Brain microvascular endothelial cell (primary cell): ENCODE data around the gene CRTAC1.

ENCODE experiments used
- DNase-seq: peaks from one replicate; pipeline ENCODE4 v3.0.0-alpha.2; 2020
- H3K27ac ChIP-seq: fragments of 250-450 bp; sonication (Bioruptor Pico); 2 replicates; pipeline ENCODE4 v1.5.1; 2020; ENCODE audit warnings: mild to moderate bottlenecking, moderate library complexity
- H3K27me3 ChIP-seq: fragments of 250-450 bp; sonication (Bioruptor Pico); replicated peaks from 2 replicates; pipeline ENCODE4 v1.5.1; 2020; ENCODE audit warnings: mild to moderate bottlenecking
- H3K36me3 ChIP-seq: fragments of 250-450 bp; sonication (Bioruptor Pico); replicated peaks from 2 replicates; pipeline ENCODE4 v1.5.1; 2020; ENCODE audit warnings: mild to moderate bottlenecking
- H3K4me3 ChIP-seq: 2 replicates; pipeline ENCODE4 v1.5.1; 2011; ENCODE audit warnings: low read depth, mild to moderate bottlenecking, control low read depth, low read length, moderate library complexity
- in situ Hi-C: cut with HindIII; loops from 2 replicates; pipeline ENCODE4 v1.10.0; 2017; ENCODE audit warnings: low sequenced_read_pairs, low pct_ligation_motif_present
- TF ChIP-seq, protein P1 (sequence below): IDR thresholded peaks from 2 replicates; pipeline ENCODE4 v1.5.1; 2011; ENCODE audit warnings: low read depth, mild to moderate bottlenecking, moderate library complexity, low read length, control low read depth, inconsistent platforms; ENCODE audit errors: missing control alignments

The CRTAC1 gene

DNA sequence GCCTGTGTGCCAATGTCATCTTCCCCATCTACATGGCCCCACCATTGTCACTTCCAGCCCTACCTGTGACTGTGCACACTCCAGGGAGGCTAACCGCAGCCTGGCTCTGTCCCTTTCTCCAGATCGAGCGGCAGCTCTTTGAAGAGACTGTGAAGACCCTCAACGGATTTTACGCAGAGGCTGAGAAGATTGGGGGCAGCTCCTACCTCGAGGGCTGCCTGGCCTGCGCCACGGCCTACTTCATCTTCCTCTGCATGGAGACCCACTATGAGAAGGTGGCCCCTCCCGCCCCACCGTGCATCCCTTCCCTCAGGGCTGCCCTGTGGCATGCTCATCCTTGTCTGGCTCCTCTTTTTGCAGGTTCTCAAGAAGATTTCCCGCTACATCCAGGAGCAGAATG, 166.6 kb downstream of the CRTAC1 start:
- Histone ChIP-seq H3K27me3 (peaks cover 10% of the 10 kb centered on the region), H3K4me3 (no peak overlapping the region), H3K27ac (no peak overlapping the region), H3K36me3 (no peaks in the 10 kb centered on the region)
- TF ChIP-seq, protein P1, sequence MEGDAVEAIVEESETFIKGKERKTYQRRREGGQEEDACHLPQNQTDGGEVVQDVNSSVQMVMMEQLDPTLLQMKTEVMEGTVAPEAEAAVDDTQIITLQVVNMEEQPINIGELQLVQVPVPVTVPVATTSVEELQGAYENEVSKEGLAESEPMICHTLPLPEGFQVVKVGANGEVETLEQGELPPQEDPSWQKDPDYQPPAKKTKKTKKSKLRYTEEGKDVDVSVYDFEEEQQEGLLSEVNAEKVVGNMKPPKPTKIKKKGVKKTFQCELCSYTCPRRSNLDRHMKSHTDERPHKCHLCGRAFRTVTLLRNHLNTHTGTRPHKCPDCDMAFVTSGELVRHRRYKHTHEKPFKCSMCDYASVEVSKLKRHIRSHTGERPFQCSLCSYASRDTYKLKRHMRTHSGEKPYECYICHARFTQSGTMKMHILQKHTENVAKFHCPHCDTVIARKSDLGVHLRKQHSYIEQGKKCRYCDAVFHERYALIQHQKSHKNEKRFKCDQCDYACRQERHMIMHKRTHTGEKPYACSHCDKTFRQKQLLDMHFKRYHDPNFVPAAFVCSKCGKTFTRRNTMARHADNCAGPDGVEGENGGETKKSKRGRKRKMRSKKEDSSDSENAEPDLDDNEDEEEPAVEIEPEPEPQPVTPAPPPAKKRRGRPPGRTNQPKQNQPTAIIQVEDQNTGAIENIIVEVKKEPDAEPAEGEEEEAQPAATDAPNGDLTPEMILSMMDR, result no peak
- in situ Hi-C loops, result loop anchor here (25.0 kb wide), 1 partner anchor 102 kb away; the partner anchor contains the start of gene SFRP5
- DNase-seq, result no peak

DNA sequence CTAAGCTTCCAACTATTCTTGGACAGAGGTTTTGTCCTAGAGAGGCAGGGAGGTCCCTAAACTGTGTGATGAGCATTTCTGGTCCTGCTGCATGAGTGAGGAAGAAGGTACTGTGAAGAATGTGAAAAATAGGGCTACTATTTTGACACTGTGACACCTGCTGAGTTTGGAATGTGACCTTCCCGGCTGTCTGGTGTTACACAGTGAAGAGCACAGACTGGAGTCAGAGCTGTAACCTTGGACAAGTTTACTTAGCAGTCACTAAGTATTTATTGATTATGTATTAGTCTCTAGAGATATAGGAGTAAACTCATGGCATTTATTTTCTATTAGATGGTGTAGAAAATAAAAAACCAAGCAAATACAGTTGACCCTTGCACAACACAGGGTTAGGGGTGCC, 168.5 kb downstream of the CRTAC1 start:
- TF ChIP-seq, protein P1, result no peak
- Histone ChIP-seq H3K27me3 (peaks cover 10% of the 10 kb centered on the region), H3K36me3 (no peaks in the 10 kb centered on the region), H3K27ac (no peak overlapping the region), H3K4me3 (no peak overlapping the region)
- in situ Hi-C loops, result loop anchor here (25.0 kb wide), 1 partner anchor 100 kb away; the partner anchor contains the start of gene SFRP5
- DNase-seq, result no peak

DNA sequence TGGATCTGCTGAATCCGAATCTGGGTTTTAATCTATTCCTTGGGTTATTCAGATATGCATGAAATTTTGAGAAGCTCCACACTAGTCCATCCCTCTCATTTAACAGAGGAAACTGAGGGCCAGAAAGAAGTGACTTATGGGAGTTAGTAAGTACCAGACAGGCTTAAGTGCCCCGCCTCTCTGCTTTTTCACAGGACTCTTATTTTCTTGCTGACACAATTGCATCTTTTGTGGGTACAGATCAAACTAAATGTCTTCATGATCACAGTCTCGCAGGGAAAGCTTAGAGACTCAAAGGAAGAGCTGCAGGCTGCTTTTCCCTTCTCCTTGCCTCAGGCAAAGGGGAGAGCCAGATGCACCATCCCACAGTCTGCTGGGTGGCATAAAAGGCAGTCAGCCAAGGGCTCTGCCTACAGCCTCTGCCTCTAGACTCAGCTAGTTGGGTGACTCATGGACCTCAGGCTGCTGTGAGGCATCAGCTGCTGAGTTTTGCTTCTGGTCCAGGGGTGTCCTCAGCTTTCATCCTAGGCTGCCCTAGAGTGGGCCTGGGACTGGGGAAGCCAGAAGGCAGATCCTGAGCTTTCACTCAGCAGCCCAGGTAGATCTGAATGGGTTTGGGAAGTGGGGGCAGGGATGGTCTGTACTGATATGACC, 169.2 kb downstream of the CRTAC1 start:
- Histone ChIP-seq H3K27me3 (peaks cover 12% of the 10 kb centered on the region), H3K4me3 (no peak overlapping the region), H3K36me3 (no peaks in the 10 kb centered on the region), H3K27ac (no peak overlapping the region)
- DNase-seq, result peak; percentile 48
- TF ChIP-seq, protein P1, result no peak
- in situ Hi-C loops, result loop anchor here (25.0 kb wide), 1 partner anchor 99 kb away; the partner anchor contains the start of gene SFRP5

DNA sequence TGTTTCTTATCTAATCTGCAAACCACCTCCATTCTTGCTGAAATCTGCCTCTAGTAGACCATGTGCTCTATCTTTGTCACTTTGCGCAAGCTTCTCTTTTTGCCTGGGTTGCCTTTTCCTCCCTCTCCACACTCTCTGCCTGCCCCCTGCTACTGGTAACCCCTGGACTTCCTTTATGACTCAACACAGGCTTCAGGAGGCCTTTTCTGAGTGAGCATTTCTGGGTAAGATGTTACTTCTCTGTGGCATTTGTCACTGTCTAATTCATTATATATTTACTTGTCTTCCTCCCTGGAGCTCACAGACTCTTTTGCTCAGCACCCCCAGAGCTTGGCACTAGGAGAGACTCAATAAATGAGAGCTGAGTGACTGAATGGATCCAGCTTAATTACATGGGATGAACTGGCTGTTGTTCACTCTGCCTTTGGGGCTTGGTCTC, 172.4 kb downstream of the CRTAC1 start:
- Histone ChIP-seq H3K4me3 (no peak overlapping the region), H3K27ac (no peak overlapping the region), H3K36me3 (no peaks in the 10 kb centered on the region), H3K27me3 (peaks cover 2% of the 10 kb centered on the region)
- in situ Hi-C loops, result loop anchor here (25.0 kb wide), 1 partner anchor 96 kb away; the partner anchor contains the start of gene SFRP5
- DNase-seq, result no peak
- TF ChIP-seq, protein P1, result no peak

DNA sequence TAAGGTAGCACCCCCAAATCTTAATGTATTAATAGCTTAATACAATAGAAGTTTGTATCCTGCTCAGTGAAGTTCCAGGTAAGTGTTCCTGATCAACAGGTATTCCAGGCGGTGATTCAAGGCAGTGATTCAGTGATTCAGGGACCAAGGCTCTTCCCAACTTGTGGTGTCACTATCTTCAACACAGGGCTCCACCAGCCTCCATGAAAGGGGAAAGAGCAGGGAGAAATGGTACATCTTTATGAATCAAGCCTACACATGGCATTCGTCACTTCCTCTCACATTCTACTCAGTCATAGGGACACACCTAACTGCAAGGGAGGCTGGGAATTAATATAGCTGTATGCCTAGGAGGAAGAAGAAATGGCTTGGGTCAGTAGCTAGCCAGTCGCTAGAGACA, 175.7 kb downstream of the CRTAC1 start:
- Histone ChIP-seq H3K27ac (no peak overlapping the region), H3K36me3 (no peaks in the 10 kb centered on the region), H3K27me3 (peaks cover 21% of the 10 kb centered on the region), H3K4me3 (no peak overlapping the region)
- TF ChIP-seq, protein P1, result no peak
- in situ Hi-C loops, result loop anchor here (25.0 kb wide), 1 partner anchor 92 kb away; the partner anchor contains the start of gene SFRP5
- DNase-seq, result no peak
